Thymus (tissue), 11 donors: ENCODE results near the gene PXMP4. TPM values are rescaled to one million over a fixed set of nuclear protein-coding genes. Genes with fewer than 3 reads are reported as not detected.

ENCODE experiments used
- DNase-seq, 9 donors: peaks; one replicate each; pipeline ENCODE4 v3.0.0-alpha.2; 2013; ENCODE audit warnings: low spot score in 9 of 9, low read depth in 6 of 9, missing footprints in 1 of 9
- H3K27ac ChIP-seq, 2 donors: one replicate each; pipeline ENCODE4 v1.5.1; 2013; ENCODE audit warnings: control low read depth in 1 of 2, low read depth in 1 of 2, low read length in 1 of 2, mild to moderate bottlenecking in 1 of 2, moderate library complexity in 1 of 2
- H3K27me3 ChIP-seq, 2 donors: one replicate each; pipeline ENCODE4 v1.5.1; 2013; ENCODE audit warnings: low read length in 1 of 2; ENCODE audit not compliant: control insufficient read depth in 2 of 2, insufficient read depth in 1 of 2
- H3K36me3 ChIP-seq, 2 donors: one replicate each; pipeline ENCODE4 v1.5.1; 2013; ENCODE audit warnings: low read length in 1 of 2, mild to moderate bottlenecking in 1 of 2, moderate library complexity in 1 of 2; ENCODE audit not compliant: control insufficient read depth in 2 of 2, insufficient read depth in 2 of 2
- H3K4me1 ChIP-seq, 2 donors: one replicate each; pipeline ENCODE4 v1.5.1; 2013; ENCODE audit warnings: low read length in 2 of 2; ENCODE audit not compliant: control insufficient read depth in 2 of 2, insufficient read depth in 2 of 2
- H3K4me3 ChIP-seq, 2 donors: one replicate each; pipeline ENCODE4 v1.5.1; 2013; ENCODE audit warnings: low read length in 2 of 2, control low read depth in 1 of 2, mild to moderate bottlenecking in 1 of 2
- H3K9me3 ChIP-seq, 2 donors: one replicate each; pipeline ENCODE4 v1.5.1; 2013; ENCODE audit warnings: low read length in 1 of 2, mild to moderate bottlenecking in 1 of 2; ENCODE audit not compliant: control insufficient read depth in 2 of 2, insufficient read depth in 1 of 2
- WGBS: extraction: QIAGEN DNeasy Blood & Tissue Kit; methylation state at CpG from one replicate; pipeline ENCODE4 v1.1.7; 2013; 5-methylcytosine and 5-hydroxymethylcytosine counted together
- polyA plus RNA-seq: library from polyadenylated mRNA; stranded (reverse); fragments of 200-250 nt; gene quantifications from one replicate; pipeline ENCODE4 v1.2.3, GENCODE V29; 2013
- total RNA-seq: library from RNA; stranded (reverse); fragments of 120-200 nt; gene quantifications from one replicate; pipeline ENCODE4 v1.2.4, GENCODE V29; 2013
- donor health status: healthy.

Gene PXMP4
- total and polyA plus RNA-seq, 2 donors, result 3.8 to 4.0 TPM

- peaks cover 29 to 66% of the 10 kb centered on the region in 2 donors for H3K4me1 ChIP-seq
- peak overlapping the region; percentile 4 to 62 for H3K4me3 ChIP-seq
- 76% methylated on average over 10 of the region's 10 CpGs for WGBS
- H3K27me3 ChIP-seq, result no peaks in the 10 kb centered on the region
- no peak for DNase-seq
- H3K27ac ChIP-seq, result peak overlapping the region in 1 of 2 donors; percentile 44
- peaks cover 0 to 13% of the 10 kb centered on the region in 2 donors for H3K36me3 ChIP-seq
- H3K9me3 ChIP-seq, result peaks cover 0 to 3% of the 10 kb centered on the region in 2 donors
Measured at GRCh38 chr20:33684533-33685327, 35.4 kb downstream of the PXMP4 start.

GRCh38 chr20:33681728-33682353 is 38.3 kb downstream of the PXMP4 start:
- Histone ChIP-seq H3K27me3 (no peaks in the 10 kb centered on the region), H3K9me3 (peaks cover 0 to 3% of the 10 kb centered on the region in 2 donors), H3K4me1 (peaks cover 54 to 77% of the 10 kb centered on the region in 2 donors), H3K4me3 (no peak overlapping the region), H3K27ac (peak overlapping the region in 1 of 2 donors; percentile 11), H3K36me3 (peaks cover 0 to 35% of the 10 kb centered on the region in 2 donors)
- 88% methylated on average over 9 of the region's 9 CpGs for WGBS
- no peak for DNase-seq

- whole genome bisulfite sequencing, result 93% methylated on average over 5 of the region's 5 CpGs
Measured at GRCh38 chr20:33681288-33681687, 38.8 kb downstream of the PXMP4 start.

GRCh38 chr20:33680686-33681085 is 39.4 kb downstream of the PXMP4 start:
- no peak overlapping the region for H3K4me3 ChIP-seq
- peaks cover 0 to 3% of the 10 kb centered on the region in 2 donors for H3K9me3 ChIP-seq
- H3K27me3 ChIP-seq, result no peaks in the 10 kb centered on the region
- H3K4me1 ChIP-seq, result peaks cover 50 to 74% of the 10 kb centered on the region in 2 donors
- 98% methylated on average over 2 of the region's 2 CpGs for WGBS
- DNase-seq, result no peak
- H3K27ac ChIP-seq, result no peak overlapping the region
- peaks cover 5 to 46% of the 10 kb centered on the region in 2 donors for H3K36me3 ChIP-seq

More at GRCh38 chr20:33681288-33681687, 38.8 kb downstream of the PXMP4 start:
- DNase-seq, result no peak
- Histone ChIP-seq H3K4me1 (peaks cover 50 to 74% of the 10 kb centered on the region in 2 donors), H3K4me3 (no peak overlapping the region), H3K36me3 (peaks cover 3 to 40% of the 10 kb centered on the region in 2 donors), H3K27me3 (no peaks in the 10 kb centered on the region), H3K9me3 (peaks cover 0 to 3% of the 10 kb centered on the region in 2 donors), H3K27ac (no peak overlapping the region)

- H3K4me1 ChIP-seq, result peaks cover 47 to 69% of the 10 kb centered on the region in 2 donors
- no peak overlapping the region for H3K4me3 ChIP-seq
- peak in 1 of 9 donors; percentile 34 for DNase-seq
Measured at GRCh38 chr20:33679758-33680485, 40.2 kb downstream of the PXMP4 start.

GRCh38 chr20:33677991-33678702 is 42.0 kb downstream of the PXMP4 start:
- no peak for DNase-seq
- peak overlapping the region; percentile 39 to 70 for H3K27ac ChIP-seq
- no peak overlapping the region for H3K4me3 ChIP-seq
- H3K36me3 ChIP-seq, result peaks cover 5 to 46% of the 10 kb centered on the region in 2 donors
- peaks cover 52 to 72% of the 10 kb centered on the region in 2 donors for H3K4me1 ChIP-seq
- H3K27me3 ChIP-seq, result peaks cover 0 to 16% of the 10 kb centered on the region in 2 donors
- WGBS, result 95% methylated on average over 15 of the region's 15 CpGs
- peaks cover 0 to 3% of the 10 kb centered on the region in 2 donors for H3K9me3 ChIP-seq

More at GRCh38 chr20:33679758-33680485, 40.2 kb downstream of the PXMP4 start:
- Histone ChIP-seq H3K36me3 (peaks cover 5 to 48% of the 10 kb centered on the region in 2 donors), H3K27ac (peak overlapping the region in 1 of 2 donors; percentile 39), H3K27me3 (peaks cover 0 to 2% of the 10 kb centered on the region in 2 donors), H3K9me3 (peaks cover 0 to 3% of the 10 kb centered on the region in 2 donors)
- WGBS, result 82% methylated on average over 20 of the region's 20 CpGs

- H3K36me3 ChIP-seq, result peaks cover 5 to 46% of the 10 kb centered on the region in 2 donors
- H3K27ac ChIP-seq, result no peak overlapping the region
- 97% methylated on average over 31 of the region's 31 CpGs for WGBS
- DNase-seq, result no peak
- H3K27me3 ChIP-seq, result peaks cover 0 to 16% of the 10 kb centered on the region in 2 donors
- H3K4me1 ChIP-seq, result peaks cover 50 to 73% of the 10 kb centered on the region in 2 donors
- H3K4me3 ChIP-seq, result no peak overlapping the region
- peaks cover 0 to under 1% of the 10 kb centered on the region in 2 donors for H3K9me3 ChIP-seq
Measured at GRCh38 chr20:33676652-33677645, 43.2 kb downstream of the PXMP4 start.
